Measurements from ENCODE around the gene SQSTM1.

Gene SQSTM1

GRCh38 chr5:179874536-179875292 is 54.0 kb downstream of the SQSTM1 start:
- DNase-seq = no peak

- no peak for DNase-seq
Measured at GRCh38 chr5:179875741-179876609, 55.3 kb downstream of the SQSTM1 start.

DNA sequence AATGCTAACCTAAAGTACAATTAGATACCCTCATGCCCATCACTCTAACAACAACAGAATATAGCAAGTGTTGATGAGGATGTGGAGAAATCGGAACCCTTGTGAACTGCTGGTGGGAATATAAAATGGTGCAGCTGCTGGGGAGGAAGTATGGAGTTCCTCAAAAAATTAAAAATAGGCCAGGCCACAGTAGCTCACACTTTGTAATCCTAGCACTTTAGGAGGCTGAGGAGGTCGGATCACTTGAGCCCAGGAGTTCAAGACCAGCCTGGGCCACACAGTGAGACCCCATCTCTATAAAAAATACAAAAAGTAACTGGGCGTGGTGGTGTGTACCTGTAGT is 55.9 kb downstream of the SQSTM1 start:
- DNase-seq = no peak

DNA sequence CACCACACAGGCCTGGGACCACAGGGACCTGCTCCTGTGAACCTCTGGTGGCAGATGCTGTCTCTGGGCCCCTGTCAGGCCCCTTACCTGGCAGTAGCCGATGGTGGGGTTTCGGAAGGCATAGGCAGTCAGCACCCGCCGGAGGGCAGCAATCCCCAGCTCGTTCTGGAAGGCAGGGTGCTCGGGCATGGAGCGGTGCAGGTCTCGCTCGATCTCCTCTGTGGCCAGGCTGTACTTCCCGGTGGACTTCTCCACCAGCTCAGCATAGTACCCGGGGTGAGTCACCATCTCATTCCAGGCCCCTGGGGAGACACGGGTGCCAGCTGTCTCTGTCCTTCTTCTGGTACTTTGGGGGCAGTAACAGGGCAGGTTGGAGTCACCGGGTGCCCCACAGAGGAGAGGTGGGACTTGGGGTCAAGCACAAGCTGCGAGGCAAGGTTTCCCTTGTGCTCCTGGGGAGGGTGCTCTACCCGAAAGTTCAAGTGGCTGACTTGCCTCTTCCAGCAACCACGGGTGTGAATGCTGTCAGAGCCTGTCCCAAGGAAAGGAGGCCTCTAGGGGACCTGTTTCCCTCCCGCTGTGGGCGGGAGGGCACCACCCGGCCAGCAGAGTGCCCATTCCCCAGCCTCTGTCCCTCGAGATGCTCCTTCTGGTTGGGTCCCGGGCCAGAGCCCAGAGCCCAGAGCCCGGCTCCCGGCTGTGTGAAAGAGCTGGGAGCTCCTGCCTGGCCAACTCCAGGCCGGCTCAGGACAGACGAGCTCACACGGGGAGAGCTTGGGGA is 57.7 kb downstream of the SQSTM1 start:
- DNase-seq = no peak

- DNase-seq = no peak
Measured at GRCh38 chr5:179879003-179879689, 58.4 kb downstream of the SQSTM1 start.

DNA sequence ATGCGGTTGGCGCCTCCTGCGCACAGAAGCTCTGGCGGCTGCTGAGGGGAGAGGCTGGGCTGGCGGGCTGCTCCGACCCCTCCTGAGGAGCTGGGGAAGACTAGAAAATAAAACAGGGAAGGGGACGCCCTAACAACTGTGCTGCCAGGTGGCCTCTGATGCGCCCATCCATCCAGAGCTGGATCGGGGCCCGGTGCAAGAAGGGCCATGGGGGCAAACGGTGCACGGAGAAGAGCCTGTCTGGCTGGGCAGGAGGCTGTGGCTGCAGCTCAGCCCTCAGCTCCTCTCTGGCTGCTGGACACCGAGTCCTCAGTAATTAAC is 58.9 kb downstream of the SQSTM1 start:
- DNase-seq = no peak

- no peak for DNase-seq
Measured at GRCh38 chr5:179880066-179880650, 59.5 kb downstream of the SQSTM1 start.

DNA sequence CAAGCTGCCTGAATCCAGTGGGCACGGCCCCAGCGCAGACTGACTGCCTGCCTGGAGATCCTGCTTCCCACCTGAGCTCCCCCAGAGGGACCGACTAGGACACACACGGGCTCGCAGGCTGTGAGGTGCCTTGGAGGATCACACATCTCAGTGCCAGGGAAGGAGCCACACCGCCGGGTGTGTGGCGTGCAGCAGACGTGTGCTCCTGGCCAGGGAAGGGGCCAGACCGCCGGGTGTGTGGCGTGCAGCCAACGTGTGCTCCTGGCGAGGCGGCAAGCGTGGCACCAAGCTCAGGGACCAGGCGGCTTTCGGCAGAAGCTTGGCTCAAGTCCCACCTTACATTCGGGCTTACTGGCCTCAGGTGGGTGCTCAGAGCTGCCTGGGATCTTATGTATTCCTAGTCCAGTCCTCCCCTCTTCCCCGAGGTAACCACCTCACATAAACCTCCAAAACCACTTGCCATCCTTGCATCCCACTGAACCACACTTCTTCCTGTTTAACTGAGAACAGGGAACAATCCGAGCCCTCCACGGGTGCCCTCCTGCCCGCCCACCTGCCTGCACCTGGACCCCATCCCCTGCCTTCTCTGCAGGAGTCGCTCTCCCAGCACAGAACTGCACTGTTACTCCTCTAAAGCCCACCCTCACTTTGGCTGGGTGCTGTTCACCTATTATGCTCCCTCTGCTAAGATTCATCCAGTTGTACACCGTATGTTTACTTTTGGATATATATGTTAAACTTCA is 60.3 kb downstream of the SQSTM1 start:
- DNase-seq = no peak

- no peak for DNase-seq
Measured at GRCh38 chr5:179882338-179882737, 61.6 kb downstream of the SQSTM1 start.

DNA sequence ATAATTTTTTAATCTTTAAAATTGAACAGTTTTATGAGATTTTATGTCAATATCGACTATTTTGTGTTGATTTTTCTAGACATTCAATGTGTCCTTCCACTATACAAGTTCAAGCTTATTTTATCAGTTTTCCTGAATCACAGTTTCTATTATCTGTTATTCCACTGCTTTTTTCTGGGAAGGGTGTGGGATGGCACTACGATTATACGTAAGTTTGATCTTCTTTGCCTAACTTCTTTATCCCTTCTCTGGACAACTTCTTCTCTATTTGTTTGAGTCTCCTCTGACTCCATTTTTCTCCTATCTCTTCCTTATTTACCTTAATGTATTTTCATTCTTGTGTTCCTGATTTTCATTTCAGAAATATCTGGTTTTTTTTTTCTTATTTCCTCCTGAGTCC is 62.5 kb downstream of the SQSTM1 start:
- DNase-seq = no peak

GRCh38 chr5:179885491-179886090 is 64.9 kb downstream of the SQSTM1 start:
- DNase-seq = no peak

DNA sequence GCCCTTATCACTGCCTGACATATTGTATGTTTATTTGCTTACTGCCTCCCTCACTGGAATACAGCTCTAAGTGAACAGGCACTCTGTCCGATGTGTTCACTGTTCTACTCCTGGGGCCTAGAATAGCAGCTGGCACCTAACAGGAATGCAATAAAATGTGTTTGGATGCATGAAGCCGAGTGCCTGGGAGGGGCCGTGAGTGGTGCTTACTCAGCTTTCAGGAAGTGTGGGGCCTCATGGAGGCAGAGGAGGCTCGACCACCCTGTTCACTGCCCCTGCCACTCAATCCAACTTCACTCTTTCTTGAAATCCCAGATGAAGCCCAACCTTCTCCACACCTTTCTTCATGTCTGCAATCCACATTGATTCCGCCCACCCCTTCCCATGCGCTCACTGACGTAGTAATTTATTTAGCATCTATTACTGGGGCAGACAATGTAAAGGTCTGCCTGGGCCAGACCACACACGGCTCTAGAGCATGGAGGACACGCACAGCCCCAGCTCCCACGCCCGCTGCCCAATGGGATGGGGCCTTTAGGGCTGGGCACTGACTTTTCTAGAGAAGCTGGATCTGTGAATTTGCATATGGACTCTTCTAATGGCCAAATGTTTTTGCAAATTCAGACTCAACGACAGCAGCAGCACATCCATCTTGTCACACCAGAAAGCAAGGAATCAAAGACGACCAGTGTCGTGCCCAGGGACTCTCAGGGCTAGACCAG is 65.6 kb downstream of the SQSTM1 start:
- DNase-seq = no peak

DNA sequence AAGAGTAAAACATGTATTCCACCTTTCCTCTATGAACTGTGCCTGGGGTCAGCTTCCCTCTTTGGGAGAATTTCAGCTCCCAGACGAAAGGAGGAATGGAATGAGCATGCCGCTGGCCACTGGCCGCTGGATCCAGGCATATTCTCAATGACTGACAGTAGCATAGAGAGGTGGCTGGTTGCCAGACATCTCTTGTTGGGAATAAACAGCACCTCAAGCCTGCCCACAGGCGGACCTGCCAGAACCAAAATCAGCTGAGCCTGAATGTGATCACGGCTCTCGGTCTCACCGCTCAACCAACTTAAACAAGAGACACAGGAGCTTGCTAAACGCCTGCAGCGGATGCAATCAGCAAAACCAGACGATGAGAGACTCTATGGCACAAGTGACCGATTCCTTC is 66.4 kb downstream of the SQSTM1 start:
- DNase-seq = no peak

Measured in hematopoietic multipotent progenitor cell treated with erythropoietin and hydrocortisone succinate and interleukin-3 and kit ligand, for 8 days (in vitro differentiated cells).